Activated CD4-positive, alpha-beta T cell treated with anti-CD3 and anti-CD28 coated beads, Interleukin-2, Interleukin-4, amounts not matched to agents 100 ng/mL and 50 ng/mL, durations not matched to agents 16 hours and 8 hours (primary cell): ENCODE results near the gene GINS3.

Experiments used
- DNase-seq: peaks from one replicate; pipeline ENCODE4 v3.0.0-alpha.2; 2020; ENCODE audit warnings: low spot score

The GINS3 gene

GRCh38 chr16:58425756-58426494 is 33.7 kb downstream of the GINS3 start:
- DNase-seq = peak; percentile 38

- DNase-seq = no peak
Observed at GRCh38 chr16:58426966-58427365, 34.7 kb downstream of the GINS3 start.

DNA sequence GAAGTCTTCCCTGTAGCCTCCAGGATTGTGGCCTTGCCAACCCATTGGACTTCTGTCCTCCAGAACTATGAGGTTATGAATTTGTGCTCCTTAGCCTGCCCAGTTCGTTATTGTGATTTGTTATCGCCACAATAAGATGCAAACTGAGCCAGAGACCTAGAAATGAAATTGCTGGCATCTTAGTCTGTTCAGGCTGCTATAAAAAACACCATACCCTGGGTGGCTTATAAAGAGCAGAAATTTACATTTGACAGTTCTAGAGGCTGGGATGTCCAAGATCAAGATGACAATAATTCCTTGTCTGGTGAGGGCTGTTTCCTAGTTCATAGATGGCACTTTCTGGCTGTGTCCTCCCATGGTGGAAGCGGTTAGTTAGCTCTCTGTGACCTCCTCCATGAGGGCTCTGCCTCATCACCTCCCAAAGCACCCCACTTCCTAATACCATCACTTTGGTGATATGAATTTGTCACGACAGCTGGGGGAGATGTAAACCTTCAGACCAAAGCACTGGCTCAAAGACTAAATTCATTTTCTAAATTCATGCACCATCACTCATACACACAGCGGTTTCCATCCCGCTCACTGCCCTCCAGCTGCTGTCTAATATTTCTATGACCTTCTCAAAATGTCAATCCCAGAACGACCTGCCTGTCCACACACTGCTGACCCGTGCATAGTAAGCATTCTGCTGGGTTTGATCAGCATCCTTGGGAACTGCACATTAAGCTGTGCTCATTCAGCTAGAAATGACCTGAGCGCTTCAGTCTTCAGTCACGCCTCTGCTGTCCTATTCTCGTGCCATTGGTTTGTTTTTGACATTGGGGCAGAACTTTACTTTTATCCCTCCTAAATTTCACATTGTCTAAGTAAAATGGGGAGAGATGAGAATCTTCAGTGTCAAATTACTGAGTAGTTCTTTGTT is 36.6 kb downstream of the GINS3 start:
- DNase-seq = no peak

DNA sequence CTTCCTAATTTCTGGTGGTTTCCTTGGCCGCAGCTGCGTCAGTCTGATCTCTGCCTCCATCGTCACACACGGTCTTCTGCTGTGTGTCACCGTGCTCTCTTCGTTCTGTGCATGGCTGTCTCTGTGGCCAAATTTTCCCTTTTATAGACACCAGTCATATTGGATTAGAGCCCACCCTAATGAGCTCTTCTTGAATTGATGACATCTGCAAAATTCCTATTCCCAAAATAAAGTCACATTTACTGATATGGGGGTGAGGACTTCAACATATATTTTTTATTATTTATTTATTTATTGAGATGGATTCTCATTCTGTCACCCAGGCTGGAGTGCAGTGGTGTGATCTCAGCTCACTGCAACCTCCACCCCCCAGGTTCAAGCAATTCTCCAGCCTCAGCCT is 38.4 kb downstream of the GINS3 start:
- no peak for DNase-seq

GRCh38 chr16:58433569-58433951 is 41.3 kb downstream of the GINS3 start:
- peak; percentile 11 for DNase-seq

GRCh38 chr16:58435779-58436178 is 43.5 kb downstream of the GINS3 start:
- DNase-seq = no peak

- no peak for DNase-seq
Observed at GRCh38 chr16:58440131-58440530, 47.9 kb downstream of the GINS3 start.

DNA sequence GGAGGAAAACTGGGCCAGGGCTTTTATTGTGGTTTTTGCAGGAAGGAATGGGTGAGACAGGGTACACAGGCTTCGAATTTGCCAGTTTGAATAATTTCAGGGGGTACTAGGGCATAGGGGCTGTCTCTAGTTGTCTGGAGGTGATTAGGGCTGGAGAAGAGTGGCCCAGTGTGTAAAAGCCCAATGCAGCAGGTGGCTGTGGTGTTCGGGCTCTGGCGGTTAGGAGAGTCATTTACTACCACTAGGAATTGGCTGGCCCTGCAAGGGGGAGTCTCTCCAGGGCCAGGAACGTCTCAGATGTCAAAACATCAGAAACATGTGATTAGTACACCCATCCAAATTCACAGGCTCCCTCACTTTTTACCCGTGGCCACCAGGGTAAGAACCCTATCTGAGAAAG is 50.3 kb downstream of the GINS3 start:
- DNase-seq = no peak

DNA sequence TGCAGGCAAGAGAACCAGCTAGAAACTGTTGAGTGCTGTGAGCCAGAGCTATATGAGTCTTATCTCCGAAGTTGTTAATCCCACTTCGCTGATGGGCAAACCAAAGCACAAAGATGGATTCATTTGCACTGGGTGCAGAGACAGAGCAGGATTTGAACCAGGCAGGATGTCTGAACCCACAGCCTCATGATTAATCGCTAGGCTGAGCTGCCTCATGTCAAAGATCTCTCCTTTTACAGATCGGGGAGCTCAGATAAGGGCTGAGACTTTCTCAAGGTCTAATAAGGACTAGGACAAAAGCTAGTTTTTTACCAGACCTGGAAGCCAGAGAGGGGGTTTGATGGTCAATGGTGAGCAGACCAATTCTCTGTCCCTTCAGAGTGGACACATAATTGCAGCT is 51.5 kb downstream of the GINS3 start:
- DNase-seq = no peak

DNA sequence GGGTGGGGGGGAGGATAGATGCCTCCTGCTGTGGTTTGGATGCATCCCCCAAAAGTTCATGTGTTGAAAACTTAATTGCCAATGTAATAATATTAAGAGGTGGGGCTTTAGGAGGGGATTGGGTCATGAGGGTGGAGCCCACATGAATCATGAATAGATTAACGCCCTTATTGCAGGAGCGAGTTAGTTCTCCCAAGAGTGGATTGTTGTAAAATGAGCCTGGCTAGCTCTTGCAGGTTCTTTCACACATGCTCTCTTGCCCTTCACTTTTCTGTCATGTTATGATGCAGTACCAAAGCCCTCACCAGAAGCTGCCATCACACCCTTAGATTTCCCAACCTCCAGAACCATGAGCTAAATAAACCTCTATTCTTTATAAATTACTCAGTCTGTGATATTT is 52.0 kb downstream of the GINS3 start:
- DNase-seq = no peak

GRCh38 chr16:58448890-58449289 is 56.6 kb downstream of the GINS3 start:
- DNase-seq = no peak

- DNase-seq = no peak
Observed at GRCh38 chr16:58449306-58449705, 57.0 kb downstream of the GINS3 start.

- DNase-seq = no peak
Observed at GRCh38 chr16:58449768-58450167, 57.5 kb downstream of the GINS3 start.

- DNase-seq = no peak
Observed at GRCh38 chr16:58450590-58450989, 58.3 kb downstream of the GINS3 start.

- no peak for DNase-seq
Observed at GRCh38 chr16:58451265-58451689, 59.0 kb downstream of the GINS3 start.

DNA sequence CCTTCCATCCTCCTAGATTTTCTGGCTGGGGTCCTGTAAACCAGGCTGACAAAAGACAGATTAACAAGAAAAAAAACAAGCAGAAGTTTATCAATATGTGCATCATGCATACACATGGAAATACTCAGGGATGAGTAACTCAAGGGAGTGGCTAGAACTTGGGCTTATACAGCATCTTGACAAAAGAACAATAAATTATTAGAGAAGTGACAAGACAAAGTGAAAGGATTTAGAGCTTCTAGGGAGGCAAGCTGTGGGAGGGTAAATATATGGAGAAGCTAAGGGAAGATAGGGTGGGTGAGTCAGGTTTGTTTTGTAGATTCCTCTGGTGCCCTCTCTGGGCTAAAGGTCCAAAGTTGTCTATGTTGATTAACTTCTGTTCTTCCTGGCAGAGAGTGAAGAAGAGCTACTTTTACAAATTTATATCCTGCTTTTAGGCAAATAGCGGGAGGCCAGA is 59.7 kb downstream of the GINS3 start:
- DNase-seq = no peak

DNA sequence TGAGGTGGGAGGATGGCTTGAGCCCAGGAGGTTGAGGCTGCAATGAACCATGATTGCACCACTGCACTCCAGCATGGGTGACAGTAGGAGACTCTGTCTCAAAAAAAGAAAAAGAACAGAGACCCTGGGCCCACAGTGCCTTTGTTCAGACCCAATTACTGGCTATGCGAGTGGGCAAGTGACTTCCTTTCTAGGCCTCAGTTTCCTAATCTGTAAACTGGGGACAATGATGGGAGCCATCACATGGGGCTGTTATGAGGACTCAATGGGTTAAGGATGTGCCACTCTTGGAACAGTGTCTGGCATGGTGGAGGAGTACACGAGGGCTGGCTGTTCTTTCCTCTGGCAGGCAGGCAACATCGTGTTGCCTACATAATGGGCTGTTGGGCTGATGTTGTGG is 60.4 kb downstream of the GINS3 start:
- DNase-seq = no peak

DNA sequence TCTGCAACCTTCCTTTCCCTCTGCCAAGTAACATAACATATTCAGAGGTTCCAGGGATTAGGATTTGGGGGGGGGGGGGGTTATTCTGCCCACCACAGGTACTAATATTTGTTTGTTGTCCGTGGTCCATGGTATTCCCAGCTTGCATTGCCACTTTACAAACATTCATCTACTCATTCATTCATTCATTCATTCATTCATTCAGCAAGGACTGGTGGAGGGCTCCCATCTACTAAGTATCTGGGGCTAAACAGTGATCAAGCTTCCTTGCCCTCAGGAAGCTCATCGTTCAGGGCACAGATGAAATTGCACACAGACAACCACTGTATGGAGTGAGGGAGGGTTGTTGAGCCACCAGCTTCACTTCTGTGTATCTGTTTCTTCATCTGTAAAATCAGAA is 61.9 kb downstream of the GINS3 start:
- DNase-seq = no peak

- DNase-seq = no peak
Observed at GRCh38 chr16:58454856-58455255, 62.6 kb downstream of the GINS3 start.
